Thyroid gland (tissue), 4 donors: ENCODE results near the gene PRKCA.

Experiments
- CTCF ChIP-seq, 6 experiments: fragments of 200-600 bp in 3 of 6; fragments of 450-650 bp in 3 of 6; sonication (generic) in 3 of 6; IDR thresholded peaks; one replicate each; pipeline ENCODE4 v1.5.1; 2016 to 2019; ENCODE audit warnings: antibody characterized with exemption in 6 of 6, mild to moderate bottlenecking in 2 of 6, inconsistent platforms in 1 of 6, moderate library complexity in 1 of 6
- POLR2A ChIP-seq, 2 donors: fragments of 450-650 bp; IDR thresholded peaks; one replicate each; pipeline ENCODE4 v1.6.1; 2017; ENCODE audit warnings: antibody characterized with exemption in 2 of 2, mild to moderate bottlenecking in 2 of 2, moderate library complexity in 1 of 2

- TF ChIP-seq CTCF (IDR thresholded peaks at IDR 0.05) (no peak), POLR2A (IDR thresholded peaks at IDR 0.05) (no peak)
Measured at GRCh38 chr17:66541461-66542128, 239.2 kb downstream of the PRKCA start.
